ENCODE data around the gene TMEM52B.

Gene TMEM52B

GRCh38 chr12:10234562-10234961, 55.7 kb downstream of the TMEM52B start:
- Histone ChIP-seq H3K9ac (ENCODE audit: low read length) (no peak overlapping the region), H3K27ac (ENCODE audit: low read length) (no peak overlapping the region), H3K36me3 (ENCODE audit: control insufficient read depth, low read depth, low read length) (no peaks in the 10 kb centered on the region), H3K9me3 (ENCODE audit: control insufficient read depth, low read depth, low read length) (peaks cover 9% of the 10 kb centered on the region), H3K4me3 (ENCODE audit: low read length) (no peak overlapping the region), H3K27me3 (ENCODE audit: control insufficient read depth, insufficient read depth, low read length) (no peaks in the 10 kb centered on the region), H3K4me1 (ENCODE audit: control insufficient read depth, low read depth, low read length) (no peaks in the 10 kb centered on the region)

- H3K9ac ChIP-seq (ENCODE audit: low read length) = no peak overlapping the region
- H3K27ac ChIP-seq (ENCODE audit: low read length) = no peak overlapping the region
- H3K36me3 ChIP-seq (ENCODE audit: control insufficient read depth, low read depth, low read length) = no peaks in the 10 kb centered on the region
- H3K4me1 ChIP-seq (ENCODE audit: control insufficient read depth, low read depth, low read length) = no peaks in the 10 kb centered on the region
- peaks cover 9% of the 10 kb centered on the region for H3K9me3 ChIP-seq (ENCODE audit: control insufficient read depth, low read depth, low read length)
- no peaks in the 10 kb centered on the region for H3K27me3 ChIP-seq (ENCODE audit: control insufficient read depth, insufficient read depth, low read length)
- H3K4me3 ChIP-seq (ENCODE audit: low read length) = no peak overlapping the region
Observed at GRCh38 chr12:10235761-10236631, 57.2 kb downstream of the TMEM52B start.

DNA sequence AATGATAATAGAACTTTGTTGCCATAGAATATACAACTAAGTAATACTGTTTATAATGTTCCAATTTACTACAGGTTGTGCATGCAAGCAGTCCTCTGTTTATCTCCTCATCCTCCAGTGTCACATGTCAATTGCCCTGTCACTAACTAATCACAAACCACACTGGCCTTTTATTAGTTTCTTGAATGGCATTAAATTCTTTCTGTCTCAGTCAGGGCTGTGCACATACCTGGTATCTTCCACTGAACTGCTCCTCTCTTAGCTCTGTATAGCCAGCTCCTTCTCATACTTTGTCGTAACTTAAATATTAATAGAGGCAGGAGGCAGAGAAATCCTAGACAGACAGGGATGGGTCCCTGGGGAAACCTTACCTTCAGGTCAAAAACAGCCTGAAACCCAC, 57.9 kb downstream of the TMEM52B start:
- H3K9me3 ChIP-seq (ENCODE audit: control insufficient read depth, low read depth, low read length) = peaks cover 9% of the 10 kb centered on the region
- H3K9ac ChIP-seq (ENCODE audit: low read length) = no peak overlapping the region
- no peak overlapping the region for H3K27ac ChIP-seq (ENCODE audit: low read length)
- no peaks in the 10 kb centered on the region for H3K27me3 ChIP-seq (ENCODE audit: control insufficient read depth, insufficient read depth, low read length)
- no peak overlapping the region for H3K4me3 ChIP-seq (ENCODE audit: low read length)
- no peaks in the 10 kb centered on the region for H3K36me3 ChIP-seq (ENCODE audit: control insufficient read depth, low read depth, low read length)
- peaks cover 2% of the 10 kb centered on the region for H3K4me1 ChIP-seq (ENCODE audit: control insufficient read depth, low read depth, low read length)

- no peak overlapping the region for H3K4me3 ChIP-seq (ENCODE audit: low read length)
- H3K27me3 ChIP-seq (ENCODE audit: control insufficient read depth, insufficient read depth, low read length) = no peaks in the 10 kb centered on the region
- H3K4me1 ChIP-seq (ENCODE audit: control insufficient read depth, low read depth, low read length) = peaks cover 3% of the 10 kb centered on the region
- H3K9me3 ChIP-seq (ENCODE audit: control insufficient read depth, low read depth, low read length) = peaks cover 9% of the 10 kb centered on the region
- no peaks in the 10 kb centered on the region for H3K36me3 ChIP-seq (ENCODE audit: control insufficient read depth, low read depth, low read length)
- H3K9ac ChIP-seq (ENCODE audit: low read length) = no peak overlapping the region
- no peak overlapping the region for H3K27ac ChIP-seq (ENCODE audit: low read length)
Observed at GRCh38 chr12:10238526-10238925, 59.7 kb downstream of the TMEM52B start.

GRCh38 chr12:10241290-10241689, 62.5 kb downstream of the TMEM52B start:
- no peaks in the 10 kb centered on the region for H3K27me3 ChIP-seq (ENCODE audit: control insufficient read depth, insufficient read depth, low read length)
- no peaks in the 10 kb centered on the region for H3K36me3 ChIP-seq (ENCODE audit: control insufficient read depth, low read depth, low read length)
- H3K9ac ChIP-seq (ENCODE audit: low read length) = no peak overlapping the region
- peaks cover 3% of the 10 kb centered on the region for H3K4me1 ChIP-seq (ENCODE audit: control insufficient read depth, low read depth, low read length)
- no peaks in the 10 kb centered on the region for H3K9me3 ChIP-seq (ENCODE audit: control insufficient read depth, low read depth, low read length)
- no peak overlapping the region for H3K27ac ChIP-seq (ENCODE audit: low read length)
- no peak overlapping the region for H3K4me3 ChIP-seq (ENCODE audit: low read length)
